Central memory CD4-positive, alpha-beta T cell (primary cell): ENCODE results near the gene TMUB2.
"Not testable (repeated sequence)": the region's sequence is repeated elsewhere in the genome, so short reads cannot be mapped to it uniquely, and the experiment has no call there.

Experiments
- DNase-seq: peaks from one replicate; pipeline ENCODE4 v3.0.0; 2022
- total RNA-seq, 3 experiments: gene quantifications; one replicate each; lab custom pipeline; 2026; lab: John Stamatoyannopoulos, UW

Gene TMUB2
- total RNA-seq = 20.3 to 48.1 (median 41.7) reads per million in 3 experiments

DNA sequence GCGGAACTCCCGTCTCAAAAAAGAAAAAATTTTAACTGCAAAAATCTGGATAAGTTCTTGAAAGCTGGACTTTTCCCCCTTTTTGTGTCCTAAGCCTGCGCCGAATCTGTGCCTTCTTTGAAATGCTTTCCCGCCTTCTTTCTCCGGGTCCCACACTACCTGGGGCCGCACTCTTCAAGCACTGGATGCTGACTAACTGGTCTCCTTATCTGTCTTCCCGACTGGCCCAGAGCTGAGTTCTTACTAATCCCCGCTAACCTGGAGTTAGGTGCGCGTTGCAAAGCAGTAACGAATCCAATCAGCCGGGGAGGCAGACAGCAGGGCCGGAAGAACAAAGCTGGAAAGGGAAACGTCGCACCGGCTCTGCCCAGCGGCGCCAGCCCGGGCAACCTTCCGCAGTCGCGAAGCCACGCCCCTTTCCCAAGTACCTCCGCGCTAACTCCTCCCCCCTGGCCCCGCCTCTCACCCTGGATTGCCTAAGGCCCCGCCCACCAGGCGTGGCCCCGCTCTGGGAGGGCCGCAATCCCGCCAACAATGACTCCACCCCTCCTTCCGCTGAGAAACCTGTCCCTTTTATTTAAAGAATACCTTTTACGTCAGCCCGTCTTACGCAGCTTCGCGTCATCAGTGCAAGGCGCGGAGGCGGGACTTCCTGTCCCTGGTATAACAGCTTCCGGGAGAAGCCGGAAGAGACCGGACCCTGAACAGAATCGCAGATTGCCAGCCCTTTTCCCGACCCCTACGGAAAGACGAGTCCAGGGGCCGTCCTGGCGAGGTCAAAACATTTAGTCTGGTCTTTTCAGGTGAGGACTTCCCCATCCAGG is at the start of gene TMUB2:
Gene TMUB2, plus strand, starts transcription at position 666 of the 824 bp plus-strand sequence. CDS start 737 bp downstream, outside the sequence.
- DNase-seq = peak; percentile 100

DNA sequence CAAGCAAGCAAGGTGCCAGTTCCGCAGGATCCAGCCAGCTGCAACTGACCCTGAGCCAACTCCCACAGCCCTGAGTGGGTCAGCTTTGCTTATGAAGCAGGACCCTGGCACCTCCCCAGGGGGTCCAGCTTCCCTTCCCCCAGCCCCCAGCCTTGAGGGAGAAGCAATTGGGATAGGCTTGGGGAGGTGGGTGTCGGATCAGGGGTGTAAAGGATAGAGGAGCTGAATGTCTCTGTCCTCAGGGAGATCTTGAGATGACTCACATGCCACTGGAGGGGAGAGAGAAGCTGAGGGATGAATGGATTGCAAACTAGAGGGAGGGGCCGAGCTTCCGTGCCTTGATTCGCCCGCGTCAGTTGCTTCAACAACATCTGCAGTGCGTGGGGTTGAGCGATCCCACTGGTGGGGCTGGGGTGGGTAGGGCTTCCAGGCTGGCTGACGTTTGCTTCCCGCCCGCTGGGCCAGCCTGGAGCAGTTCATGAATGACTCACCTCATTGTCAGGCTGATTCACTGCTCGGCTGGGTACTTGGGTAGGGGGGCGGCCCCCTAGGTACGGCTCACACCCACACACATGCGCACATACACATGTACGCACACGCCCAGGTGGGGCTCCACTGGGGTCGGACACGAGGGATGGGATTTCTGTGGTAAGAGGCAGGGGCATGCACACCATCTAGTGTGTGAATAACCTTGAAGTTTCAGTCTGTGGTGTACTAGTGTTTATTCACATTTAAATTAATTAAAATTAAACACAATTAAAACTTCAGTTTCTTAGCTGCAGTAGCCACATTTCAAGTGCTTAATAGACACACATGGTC is 48.7 kb upstream of the TMUB2 start:
- DNase-seq = no peak

DNA sequence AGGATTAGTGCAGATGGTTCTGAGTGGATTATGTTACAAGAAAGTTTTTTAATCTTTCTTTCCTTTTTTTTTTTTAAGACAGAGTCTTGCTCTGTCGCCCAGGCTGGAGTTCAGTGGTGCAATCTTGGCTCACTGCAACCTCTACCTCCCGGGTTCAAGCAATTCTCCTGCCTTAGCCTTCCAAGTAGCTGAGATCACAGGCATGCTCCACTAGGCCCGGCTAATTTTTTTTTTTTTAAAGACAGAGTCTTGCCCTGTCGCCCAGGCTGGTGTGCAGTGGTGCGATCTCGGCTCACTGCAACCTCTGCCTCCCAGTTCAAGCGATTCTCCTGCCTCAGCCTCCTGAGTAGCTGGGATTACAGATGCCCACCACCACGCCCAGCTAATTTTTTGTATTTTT is 42.9 kb upstream of the TMUB2 start:
- DNase-seq = not testable (repeated sequence)

DNA sequence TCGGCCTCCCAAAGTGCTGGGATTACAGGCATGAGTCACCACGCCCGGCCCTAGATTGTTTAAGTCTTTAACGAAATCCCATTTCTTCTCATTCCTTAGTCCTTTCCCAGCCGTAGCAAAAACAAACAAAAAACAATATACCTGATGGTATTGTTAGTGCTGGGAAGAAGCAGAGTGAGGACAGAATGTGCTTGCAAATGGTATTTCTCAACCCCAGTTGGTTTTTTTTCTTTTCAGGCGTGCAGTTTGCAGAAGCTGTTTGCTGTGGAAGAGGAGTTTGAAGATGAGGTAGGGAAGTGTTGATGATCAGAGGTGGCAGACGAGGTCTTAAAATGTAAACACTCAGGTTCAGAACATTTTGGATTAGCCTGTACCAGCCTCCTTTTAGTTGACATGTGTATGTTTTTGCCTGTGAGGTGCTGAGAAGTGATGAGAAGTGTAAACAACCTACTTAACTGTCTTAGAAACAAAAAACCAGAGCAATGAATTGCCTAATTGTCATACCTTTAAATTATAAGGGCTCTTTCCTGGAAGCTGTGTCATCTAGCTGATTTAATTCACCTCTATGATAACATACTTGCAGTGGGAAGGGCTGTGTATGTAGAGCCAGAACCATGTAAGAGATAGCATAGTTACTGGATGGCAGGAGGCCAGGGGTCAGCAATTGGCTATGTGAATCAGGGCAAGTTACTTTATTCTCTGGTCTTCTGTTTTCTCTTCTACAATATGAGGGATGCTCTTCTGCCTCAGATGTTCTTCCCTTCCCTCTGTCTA is 41.6 kb upstream of the TMUB2 start:
- no peak for DNase-seq

DNA sequence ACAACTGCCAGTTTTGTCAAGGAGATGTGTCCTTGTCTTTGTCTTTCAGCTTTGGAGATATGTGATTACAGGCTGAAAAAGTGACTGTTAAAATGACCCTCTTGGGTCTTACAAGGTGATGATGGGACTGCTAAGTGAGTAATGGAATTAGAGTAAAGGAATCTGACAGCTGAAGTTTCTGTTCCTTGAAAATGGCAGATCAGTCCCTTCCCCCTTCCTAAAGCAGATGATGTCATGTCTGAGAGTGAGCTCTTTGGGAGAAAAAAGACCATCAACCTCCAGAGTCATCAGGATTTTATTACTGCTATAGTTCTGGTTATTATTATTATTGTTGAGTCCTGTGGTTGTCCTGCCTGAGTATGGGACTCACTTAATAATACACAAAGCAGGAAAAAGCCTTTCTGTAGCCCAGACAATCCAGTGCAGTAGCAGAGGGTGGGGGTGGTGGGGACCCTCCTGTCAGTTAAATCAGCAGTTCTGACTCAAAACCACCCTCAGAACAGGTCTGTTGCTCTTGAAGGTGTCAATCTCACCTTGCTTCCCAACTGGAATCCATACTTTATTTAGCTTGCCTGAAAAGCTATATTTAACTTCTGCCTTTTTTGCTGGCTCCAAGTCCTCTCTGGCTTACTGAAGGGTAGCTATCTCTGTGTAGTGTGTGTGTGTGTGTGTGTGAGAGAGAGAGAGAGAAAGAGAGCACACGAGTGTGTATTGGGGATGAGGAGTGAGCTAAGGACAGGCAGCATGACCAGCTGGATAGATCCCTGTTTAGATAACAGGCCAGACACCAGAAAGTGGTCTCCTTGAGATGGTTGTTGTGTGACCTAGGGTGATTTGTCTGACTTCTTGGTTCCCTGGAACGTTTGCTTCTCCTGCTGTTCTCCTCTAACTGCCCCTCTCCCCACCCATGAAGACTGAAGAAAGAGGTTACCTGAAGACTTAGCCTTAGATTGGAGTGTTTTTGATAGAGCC is 40.1 kb upstream of the TMUB2 start:
- DNase-seq = no peak

DNA sequence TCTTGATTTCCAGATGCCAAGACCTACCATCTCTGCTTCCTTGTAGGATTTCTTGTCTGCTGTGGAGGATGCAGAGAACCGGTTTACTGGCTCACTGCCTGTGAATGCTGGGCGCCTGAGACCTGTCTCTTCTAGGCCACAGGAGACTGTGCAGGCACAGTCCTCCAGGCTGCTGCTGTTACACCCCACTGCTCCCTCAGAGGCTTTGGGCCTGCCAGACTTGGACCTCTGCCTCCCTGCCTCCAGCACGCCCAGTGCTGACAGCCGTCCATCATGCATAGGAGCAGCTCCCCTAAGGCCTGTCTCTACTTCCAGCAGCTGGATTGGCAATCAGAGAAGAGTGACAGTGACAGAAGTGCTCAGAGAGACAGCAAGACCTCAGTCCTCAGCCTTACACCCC is 39.0 kb upstream of the TMUB2 start:
- DNase-seq = no peak

DNA sequence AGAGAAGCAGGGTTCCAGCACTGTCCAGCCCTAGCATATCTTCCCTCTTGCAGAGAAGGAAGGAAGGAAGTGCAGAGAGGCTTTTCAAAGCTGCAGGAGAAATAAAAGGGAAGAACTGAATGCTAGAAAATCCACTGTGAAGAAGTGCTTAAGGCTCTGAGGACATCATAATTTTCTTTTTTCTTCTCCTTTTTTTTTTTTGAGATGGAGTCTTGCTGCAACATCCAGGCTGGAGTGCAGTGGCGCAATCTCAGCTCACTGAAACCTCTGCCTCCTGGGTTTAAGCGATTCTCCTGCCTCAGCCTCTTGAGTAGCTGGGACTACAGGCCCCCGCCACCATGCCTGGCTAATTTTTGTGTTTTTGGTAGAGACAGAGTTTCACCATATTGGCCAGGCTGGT is 37.7 kb upstream of the TMUB2 start:
- DNase-seq = not testable (repeated sequence)

DNA sequence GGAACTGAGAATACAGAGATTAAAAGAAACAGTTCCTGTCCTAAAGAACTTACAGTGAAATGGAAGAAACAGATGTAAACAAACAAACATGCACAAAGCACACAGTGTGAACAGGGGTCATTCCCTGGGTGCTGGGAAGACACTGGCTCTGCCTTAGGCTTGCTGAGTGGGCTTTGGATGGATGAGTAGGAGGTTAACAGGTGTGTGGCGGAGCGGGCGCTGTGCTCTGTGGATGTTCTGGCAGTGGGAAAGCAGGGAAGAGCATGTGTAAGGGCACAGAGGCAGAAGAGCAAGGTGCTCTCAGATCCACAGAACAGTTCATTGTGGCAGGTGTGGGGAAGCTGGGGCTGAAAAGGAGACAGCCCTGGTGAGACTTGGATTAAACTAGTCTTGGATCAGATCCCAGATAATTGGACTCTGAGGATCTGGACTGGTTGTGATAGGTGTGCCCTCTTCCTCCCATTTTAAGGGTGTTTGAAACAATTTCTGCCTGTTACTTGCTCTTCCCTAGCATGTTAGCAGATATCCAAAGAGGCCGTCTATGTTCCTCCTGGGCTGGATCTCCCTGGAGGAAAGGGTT is 36.9 kb upstream of the TMUB2 start:
- DNase-seq = no peak

DNA sequence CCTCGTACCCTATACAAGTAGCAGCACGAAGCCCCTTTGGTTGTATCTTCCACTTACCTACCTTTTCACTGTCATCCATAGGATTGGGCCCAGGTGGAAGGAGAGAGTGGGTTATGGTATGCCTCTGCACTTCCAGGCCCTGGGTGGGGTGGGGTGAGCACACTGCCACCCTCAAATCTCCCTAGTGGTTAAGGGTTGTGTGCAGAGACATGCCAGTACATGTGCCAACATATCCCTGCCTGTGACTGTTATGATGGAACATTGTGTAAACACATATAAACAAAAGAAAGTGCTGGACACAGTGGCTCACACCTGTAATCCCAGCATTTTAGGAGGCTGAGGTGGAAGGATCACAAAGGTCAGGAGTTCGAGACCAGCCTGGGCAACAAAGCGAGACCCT is 33.9 kb upstream of the TMUB2 start:
- DNase-seq = no peak

DNA sequence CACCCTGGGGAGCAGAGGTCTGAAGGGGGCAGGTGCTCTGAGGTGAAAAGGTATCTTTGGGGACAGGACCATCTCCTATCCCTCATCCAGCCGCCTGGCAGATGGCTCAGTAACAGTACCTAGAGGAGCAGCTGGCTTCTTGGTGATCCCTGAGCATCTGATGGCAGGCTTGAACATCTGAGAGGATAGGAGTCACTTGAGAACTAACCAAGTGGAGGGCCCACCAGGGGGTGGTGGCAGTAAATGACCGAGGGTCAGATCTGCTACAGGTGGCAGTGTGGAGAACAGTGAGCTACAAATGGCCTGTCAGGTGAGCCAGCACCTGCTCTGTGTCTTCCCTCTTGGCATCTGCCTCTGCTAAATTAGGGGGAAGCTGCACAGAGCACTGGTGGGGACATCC is 31.3 kb upstream of the TMUB2 start:
- no peak for DNase-seq

DNA sequence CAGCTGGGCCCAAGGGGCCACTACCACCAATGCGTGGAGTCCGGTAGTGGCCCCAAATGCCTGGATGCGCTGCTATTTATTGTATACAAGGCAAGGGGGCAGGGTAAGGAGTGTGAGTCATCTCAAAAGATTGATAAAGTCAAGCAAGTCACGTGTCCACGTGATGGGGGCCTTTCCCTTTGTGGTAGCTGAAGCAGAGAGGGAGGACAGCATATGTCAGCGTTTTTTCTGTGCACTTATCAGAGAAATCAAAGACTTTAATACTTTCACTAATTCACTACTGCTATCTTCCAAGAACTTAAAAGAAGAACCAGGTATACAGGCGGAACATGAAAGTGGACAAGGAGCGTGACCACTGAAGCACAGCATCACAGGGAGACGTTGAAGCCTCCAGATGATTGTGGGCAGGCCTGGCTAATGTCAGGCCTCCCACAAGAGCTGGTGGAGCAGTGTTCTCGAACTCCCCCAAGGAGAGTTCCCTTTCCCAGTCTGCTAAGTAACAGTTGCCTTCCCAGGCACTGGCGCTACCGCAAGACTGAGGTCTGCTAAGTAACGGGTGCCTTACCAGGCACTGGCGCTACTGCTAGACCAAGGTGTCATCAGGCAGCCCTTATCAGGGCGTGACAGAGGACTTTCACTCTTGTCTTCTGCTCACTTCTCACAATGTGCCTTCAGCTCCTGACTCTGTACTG is 27.1 kb upstream of the TMUB2 start:
- DNase-seq = peak; percentile 33

DNA sequence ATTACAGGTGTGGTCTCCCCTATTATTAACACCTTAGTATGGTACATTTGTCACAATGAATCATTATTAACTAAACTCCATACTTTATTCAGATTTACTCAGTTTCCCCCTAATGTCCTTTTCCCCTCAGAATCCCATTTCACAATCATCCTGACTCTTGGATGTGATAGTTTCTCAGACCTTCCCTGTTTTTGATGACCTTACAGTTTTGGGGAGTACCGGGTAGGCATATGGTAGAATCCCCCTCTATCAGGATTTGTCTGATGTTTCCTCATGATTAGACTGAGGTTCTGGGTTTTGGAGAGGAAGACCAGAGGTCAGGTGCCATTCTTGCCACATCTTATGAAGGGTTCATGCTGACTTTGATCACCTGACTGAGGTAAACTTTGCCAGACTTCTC is 22.3 kb upstream of the TMUB2 start:
- DNase-seq = no peak

DNA sequence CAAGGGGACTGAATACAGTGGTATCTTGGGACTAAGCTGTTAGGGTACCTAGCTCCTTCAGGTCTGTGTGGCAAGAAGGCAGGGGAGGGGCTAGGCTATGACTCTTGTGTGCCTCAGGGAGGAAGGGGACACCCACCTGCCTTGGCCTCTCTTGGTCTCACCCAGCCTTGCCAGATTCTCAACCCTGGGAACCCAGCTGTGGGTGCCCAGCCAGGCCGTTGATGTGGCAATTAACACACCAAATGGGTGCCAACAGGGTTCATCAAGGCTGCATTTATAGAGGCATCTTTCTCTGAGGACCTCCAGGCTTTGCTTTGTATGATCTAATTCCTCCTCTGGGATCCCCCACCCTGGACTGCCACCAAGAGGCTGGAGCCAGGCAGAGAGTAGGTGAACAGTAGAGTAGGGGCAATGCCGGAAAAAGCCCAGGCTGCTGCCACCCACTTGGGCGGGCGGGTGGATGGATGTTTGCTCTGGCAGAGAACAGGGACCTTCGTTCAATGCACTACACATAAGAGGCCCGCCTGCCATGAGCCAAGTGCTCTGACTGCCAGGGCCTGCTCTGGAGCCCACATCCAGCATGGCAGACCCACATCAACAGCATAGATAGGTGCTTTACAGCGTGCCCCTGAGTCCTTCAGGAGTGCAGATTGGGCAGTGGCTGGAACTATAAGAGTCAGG is 19.5 kb upstream of the TMUB2 start:
- DNase-seq = no peak

DNA sequence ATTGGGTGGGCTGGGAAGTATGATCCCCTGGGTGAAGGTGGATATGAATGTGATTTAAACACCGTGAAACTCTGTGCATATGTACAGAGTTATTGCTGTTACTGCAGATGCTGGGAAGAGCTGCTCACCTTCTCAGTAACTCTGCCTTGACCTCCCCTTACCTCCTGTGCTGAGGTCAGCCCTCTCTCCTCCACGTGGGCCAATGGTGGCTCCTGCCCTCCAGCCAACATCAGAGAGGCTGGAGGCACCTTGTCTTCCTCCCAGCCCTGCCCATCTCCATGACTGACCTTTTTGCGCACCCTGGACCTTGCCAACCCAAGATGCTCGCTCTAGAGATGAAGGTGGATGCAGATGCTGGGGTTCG is 16.7 kb upstream of the TMUB2 start:
- DNase-seq = no peak

DNA sequence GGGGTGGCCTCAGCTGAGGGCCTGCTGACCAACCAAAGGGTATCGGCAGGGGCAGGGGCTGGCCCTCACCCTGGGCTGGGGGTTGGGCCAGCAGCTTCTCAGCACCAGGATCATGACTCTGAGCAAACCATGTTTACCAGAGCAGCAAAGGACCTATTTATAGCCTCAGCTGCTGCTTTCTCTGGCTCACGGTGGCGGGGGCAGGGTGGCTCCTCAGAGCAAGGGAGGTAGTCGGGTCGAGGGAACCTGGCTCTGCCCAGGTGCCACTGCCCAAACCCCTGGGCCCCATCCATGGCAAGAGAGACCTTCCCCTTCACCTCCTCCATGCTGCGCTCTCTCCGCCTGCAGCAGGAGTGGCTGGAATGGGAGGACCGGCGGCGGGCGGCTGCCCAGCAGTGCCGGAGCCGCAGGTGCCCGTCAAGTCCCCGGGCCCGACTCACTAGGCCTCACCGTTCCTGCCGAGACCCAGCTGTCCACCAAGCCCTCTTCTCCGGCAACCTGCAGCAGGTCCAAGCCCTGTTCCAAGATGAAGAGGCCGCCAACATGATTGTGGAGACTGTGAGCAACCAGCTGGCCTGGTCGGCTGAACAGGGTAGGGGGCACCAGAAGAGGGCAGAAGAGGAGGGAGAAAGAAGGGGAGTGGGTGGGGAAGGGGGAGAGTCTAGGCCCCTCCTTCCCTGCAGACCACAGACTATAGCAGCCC is 16.1 kb upstream of the TMUB2 start, which contains the start of gene ASB16:
Gene ASB16, plus strand, starts transcription at position 206 of the 703 bp plus-strand sequence. Its CDS starts 86 bp downstream, at position 292.
- DNase-seq = no peak

DNA sequence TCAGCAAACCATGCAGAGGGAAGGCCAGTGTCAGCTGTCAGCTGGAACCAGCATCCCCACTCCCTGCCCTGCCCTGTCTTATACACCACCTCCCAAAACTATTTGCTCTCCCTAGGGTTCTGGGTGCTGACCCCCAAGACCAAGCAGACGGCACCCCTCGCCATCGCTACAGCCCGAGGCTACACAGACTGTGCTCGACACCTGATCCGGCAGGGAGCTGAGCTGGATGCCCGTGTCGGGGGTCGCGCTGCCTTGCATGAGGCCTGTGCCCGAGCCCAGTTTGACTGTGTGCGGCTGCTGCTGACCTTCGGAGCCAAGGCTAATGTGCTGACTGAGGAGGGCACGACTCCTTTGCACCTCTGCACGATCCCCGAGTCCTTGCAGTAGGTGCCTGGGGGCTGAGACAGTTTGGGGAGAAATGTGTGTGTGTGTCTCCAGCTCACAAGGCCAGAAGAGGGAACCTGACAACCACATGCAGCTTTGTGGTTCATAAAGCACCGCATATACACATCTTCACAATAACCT is 14.8 kb upstream of the TMUB2 start:
- DNase-seq = no peak

DNA sequence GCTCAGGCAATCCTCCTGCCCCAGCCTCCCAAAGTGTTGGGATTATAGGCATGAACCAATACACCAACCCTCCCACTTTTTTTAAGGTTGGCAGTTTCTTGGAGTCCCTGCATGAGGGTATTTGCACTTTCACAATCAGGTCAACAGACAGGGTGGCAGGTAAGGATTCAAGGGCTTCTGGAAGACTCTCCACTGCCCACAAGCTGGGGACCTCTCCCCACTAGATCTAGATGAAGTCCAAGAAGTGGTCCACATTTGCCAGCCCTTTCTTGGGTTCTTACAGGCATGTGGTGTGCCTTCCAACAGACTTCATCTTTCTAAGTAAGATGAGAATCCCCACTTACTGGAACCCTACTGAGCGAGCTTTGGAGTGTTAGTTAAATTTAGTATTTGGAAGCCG is 12.3 kb upstream of the TMUB2 start:
- DNase-seq = no peak

DNA sequence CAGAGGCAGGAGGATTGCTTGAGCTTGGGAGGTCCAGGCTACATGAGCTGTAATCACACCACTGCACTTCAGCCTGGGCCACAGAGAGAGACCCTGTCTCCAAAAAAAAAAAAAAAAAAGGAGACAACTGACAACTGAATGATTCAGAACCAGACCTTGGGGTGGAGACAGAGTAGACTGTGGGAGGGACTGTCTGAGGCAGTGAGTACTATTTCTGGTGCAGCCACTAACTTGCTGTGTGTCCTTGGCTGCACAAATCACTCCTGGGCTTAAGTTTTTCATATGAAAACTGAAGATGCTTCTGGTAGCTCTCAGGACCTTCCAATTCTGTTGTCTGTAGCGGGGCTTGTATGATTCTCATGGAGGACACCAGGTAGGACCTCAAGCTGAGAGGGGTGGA is 10.5 kb upstream of the TMUB2 start:
- no peak for DNase-seq
